NCI-H2081 treated with DMSO at 0.1 percent for 48 hours (cell line): ENCODE results near the gene ITIH2.

Experiments
- DNase-seq: peaks from one replicate; lab custom pipeline; 2025; lab: John Stamatoyannopoulos, UW

ITIH2 gene

GRCh38 chr10:7794251-7795026, 91.3 kb downstream of the ITIH2 start:
- DNase-seq: no peak

- no peak for DNase-seq
These were observed 92.5 kb downstream of the ITIH2 start for GRCh38 chr10:7795605-7796004.

DNA sequence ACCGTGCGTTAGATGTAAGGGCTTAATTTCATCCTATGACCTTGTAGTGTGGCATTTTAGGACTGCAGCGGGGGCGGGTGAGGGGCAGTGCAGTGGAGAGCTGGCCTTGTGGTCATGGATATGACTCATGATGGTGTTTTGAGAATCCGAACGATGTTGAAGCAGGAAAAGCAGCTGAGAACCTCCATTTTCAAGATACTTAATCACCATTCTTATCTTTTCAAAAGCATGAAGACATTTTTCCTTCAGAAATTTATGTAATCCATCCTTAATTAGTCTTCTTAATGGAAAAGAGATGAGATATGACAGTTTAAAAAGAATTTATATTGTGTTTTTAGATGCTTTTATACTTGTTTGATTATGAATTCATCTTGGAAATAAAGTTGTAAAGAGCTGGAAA, 94.5 kb downstream of the ITIH2 start:
- no peak for DNase-seq
